ENCODE results near the gene MRGPRX1. TPM values are rescaled to one million over a fixed set of nuclear protein-coding genes. Genes with fewer than 3 reads are reported as not detected.
"Not testable (repeated sequence)": the region's sequence is repeated elsewhere in the genome, so short reads cannot be mapped to it uniquely, and the experiment has no call there.

Gene MRGPRX1
- total RNA-seq, 1 donor from 2014 or later, result not detected

GRCh38 chr11:18934195-18934814 lies 4.9 kb downstream of the MRGPRX1 start:
- Histone ChIP-seq H3K27me3 (ENCODE audit: control insufficient read depth, insufficient read depth, low read length) (no peaks in the 10 kb centered on the region), H3K4me3 (ENCODE audit: low read depth, low read length) (no peak overlapping the region), H3K36me3 (ENCODE audit: control insufficient read depth, insufficient read depth, low read length) (no peaks in the 10 kb centered on the region)
- TF ChIP-seq CTCF (IDR thresholded peaks at IDR 0.05; ENCODE audit: insufficient read depth, low read length, severe bottlenecking), result no peak
- FAIRE-seq, result peak; percentile 62
- no peak for DNase-seq (ENCODE audit: low read depth)

GRCh38 chr11:18927550-18928322 lies 11.5 kb downstream of the MRGPRX1 start:
- FAIRE-seq (no peak), DNase-seq (ENCODE audit: low read depth) (peak; percentile 44)
- H3K27me3 ChIP-seq (ENCODE audit: control insufficient read depth, insufficient read depth, low read length), result no peaks in the 10 kb centered on the region
- no peak for TF ChIP-seq CTCF (IDR thresholded peaks at IDR 0.05; ENCODE audit: insufficient read depth, low read length, severe bottlenecking)
- H3K36me3 ChIP-seq (ENCODE audit: control insufficient read depth, insufficient read depth, low read length), result no peaks in the 10 kb centered on the region
- no peak overlapping the region for H3K4me3 ChIP-seq (ENCODE audit: low read depth, low read length)

- H3K4me3 ChIP-seq (ENCODE audit: low read depth, low read length); FAIRE-seq; H3K36me3 ChIP-seq (ENCODE audit: control insufficient read depth, insufficient read depth, low read length); H3K27me3 ChIP-seq (ENCODE audit: control insufficient read depth, insufficient read depth, low read length): not testable (repeated sequence)
- DNase-seq (ENCODE audit: low read depth), result peak; percentile 51
Observed at GRCh38 chr11:18925426-18925825, 13.8 kb downstream of the MRGPRX1 start.

- no peak for FAIRE-seq
- no peak for DNase-seq (ENCODE audit: low read depth)
- H3K36me3 ChIP-seq (ENCODE audit: control insufficient read depth, insufficient read depth, low read length), result no peaks in the 10 kb centered on the region
- TF ChIP-seq CTCF (IDR thresholded peaks at IDR 0.05; ENCODE audit: insufficient read depth, low read length, severe bottlenecking), result no peak
- no peak overlapping the region for H3K4me3 ChIP-seq (ENCODE audit: low read depth, low read length)
- H3K27me3 ChIP-seq (ENCODE audit: control insufficient read depth, insufficient read depth, low read length), result peaks cover 3% of the 10 kb centered on the region
Observed at GRCh38 chr11:18912883-18913282, 26.3 kb downstream of the MRGPRX1 start.

- Histone ChIP-seq H3K36me3 (ENCODE audit: control insufficient read depth, insufficient read depth, low read length) (no peaks in the 10 kb centered on the region), H3K27me3 (ENCODE audit: control insufficient read depth, insufficient read depth, low read length) (no peaks in the 10 kb centered on the region), H3K4me3 (ENCODE audit: low read depth, low read length) (no peak overlapping the region)
- DNase-seq (ENCODE audit: low read depth), result peak; percentile 21
- no peak for TF ChIP-seq CTCF (IDR thresholded peaks at IDR 0.05; ENCODE audit: insufficient read depth, low read length, severe bottlenecking)
- no peak for FAIRE-seq
Observed at GRCh38 chr11:18907391-18907790, 31.8 kb downstream of the MRGPRX1 start.

- not testable (repeated sequence) for FAIRE-seq; H3K27me3 ChIP-seq (ENCODE audit: control insufficient read depth, insufficient read depth, low read length); DNase-seq (ENCODE audit: low read depth); H3K36me3 ChIP-seq (ENCODE audit: control insufficient read depth, insufficient read depth, low read length); H3K4me3 ChIP-seq (ENCODE audit: low read depth, low read length)
Observed at GRCh38 chr11:18900637-18901036, 38.6 kb downstream of the MRGPRX1 start.

- not testable (repeated sequence) for FAIRE-seq; H3K27me3 ChIP-seq (ENCODE audit: control insufficient read depth, insufficient read depth, low read length); H3K4me3 ChIP-seq (ENCODE audit: low read depth, low read length)
Observed at GRCh38 chr11:18900151-18900611, 39.0 kb downstream of the MRGPRX1 start.

GRCh38 chr11:18891712-18892111 lies 47.5 kb downstream of the MRGPRX1 start:
- H3K27me3 ChIP-seq (ENCODE audit: control insufficient read depth, insufficient read depth, low read length); H3K36me3 ChIP-seq (ENCODE audit: control insufficient read depth, insufficient read depth, low read length); H3K4me3 ChIP-seq (ENCODE audit: low read depth, low read length); FAIRE-seq; DNase-seq (ENCODE audit: low read depth): not testable (repeated sequence)

More at GRCh38 chr11:18900151-18900611, 39.0 kb downstream of the MRGPRX1 start:
- DNase-seq (ENCODE audit: low read depth), result peak; percentile 82
- H3K36me3 ChIP-seq (ENCODE audit: control insufficient read depth, insufficient read depth, low read length), result not testable (repeated sequence)

Data from bronchial epithelial cell (primary cell).